Measurements from ENCODE around the gene PADI3.

DNA sequence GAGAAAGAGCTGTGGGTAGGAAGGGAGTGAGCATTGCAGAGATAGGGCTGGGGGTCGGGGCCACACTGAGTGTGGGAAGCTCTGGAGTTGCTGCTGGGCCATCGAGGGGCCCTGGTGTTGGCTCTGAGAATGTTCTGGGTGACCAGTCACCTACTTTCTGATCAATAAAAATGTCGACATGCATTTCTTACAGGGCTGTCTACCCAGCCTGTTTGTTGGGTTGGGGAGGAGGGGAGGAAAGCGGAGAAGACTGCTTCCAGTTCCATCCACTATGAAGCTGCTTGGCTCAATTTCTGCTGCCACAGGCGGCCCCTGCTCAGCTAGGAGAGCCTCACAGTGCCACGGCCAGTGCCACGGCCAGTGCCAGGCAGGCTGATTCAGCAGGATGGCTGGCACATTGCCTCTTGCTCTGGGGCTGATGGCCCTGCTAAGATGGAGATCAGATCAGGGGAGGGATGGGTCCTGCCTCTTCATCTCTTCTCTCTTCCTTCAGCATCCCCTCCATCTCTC, 3.0 kb upstream of the PADI3 start:
- TF ChIP-seq, protein P1, sequence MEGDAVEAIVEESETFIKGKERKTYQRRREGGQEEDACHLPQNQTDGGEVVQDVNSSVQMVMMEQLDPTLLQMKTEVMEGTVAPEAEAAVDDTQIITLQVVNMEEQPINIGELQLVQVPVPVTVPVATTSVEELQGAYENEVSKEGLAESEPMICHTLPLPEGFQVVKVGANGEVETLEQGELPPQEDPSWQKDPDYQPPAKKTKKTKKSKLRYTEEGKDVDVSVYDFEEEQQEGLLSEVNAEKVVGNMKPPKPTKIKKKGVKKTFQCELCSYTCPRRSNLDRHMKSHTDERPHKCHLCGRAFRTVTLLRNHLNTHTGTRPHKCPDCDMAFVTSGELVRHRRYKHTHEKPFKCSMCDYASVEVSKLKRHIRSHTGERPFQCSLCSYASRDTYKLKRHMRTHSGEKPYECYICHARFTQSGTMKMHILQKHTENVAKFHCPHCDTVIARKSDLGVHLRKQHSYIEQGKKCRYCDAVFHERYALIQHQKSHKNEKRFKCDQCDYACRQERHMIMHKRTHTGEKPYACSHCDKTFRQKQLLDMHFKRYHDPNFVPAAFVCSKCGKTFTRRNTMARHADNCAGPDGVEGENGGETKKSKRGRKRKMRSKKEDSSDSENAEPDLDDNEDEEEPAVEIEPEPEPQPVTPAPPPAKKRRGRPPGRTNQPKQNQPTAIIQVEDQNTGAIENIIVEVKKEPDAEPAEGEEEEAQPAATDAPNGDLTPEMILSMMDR (IDR thresholded peaks at IDR 0.05 in 8 of 11, conservative IDR thresholded peaks at IDR 0.05 in 3 of 11): no peak
- no peak for TF ChIP-seq POLR2AphosphoS5 (IDR thresholded peaks at IDR 0.05)
- TF ChIP-seq POLR2A (IDR thresholded peaks at IDR 0.05): no peak

Data from spleen (tissue), 7 donors.